Measurements from ENCODE around the gene PRKACA. TPM values are rescaled to one million over a fixed set of nuclear protein-coding genes. Genes with fewer than 3 reads are reported as not detected.

PRKACA gene
- total and polyA plus RNA-seq, 2 donors (not counting 1 experiment from before 2014, with no cell fraction given), result 43.6 to 67.4 TPM

DNA sequence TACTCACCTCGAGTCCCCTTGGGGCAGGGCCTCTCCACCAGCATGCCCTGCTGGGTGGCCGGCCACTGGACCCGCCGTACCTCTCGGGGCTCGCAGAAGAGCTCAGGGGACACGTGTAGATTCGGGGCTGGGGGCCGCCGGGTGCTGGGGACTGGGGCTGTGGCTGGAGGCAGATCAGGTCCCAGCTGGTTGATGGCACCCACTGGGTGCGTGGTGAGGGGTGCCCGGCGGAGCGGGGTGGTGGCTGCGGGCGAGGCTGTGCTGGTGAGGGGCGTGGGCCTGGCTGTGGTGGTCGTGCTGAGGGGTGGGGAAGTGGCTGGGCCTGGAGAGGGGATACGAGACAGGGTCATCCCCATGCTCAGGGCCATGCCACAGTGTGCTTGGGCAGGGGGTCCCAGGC, 43.7 kb upstream of the PRKACA start:
- Histone ChIP-seq H3K9ac (ENCODE audit: insufficient read depth, low read length) (no peak overlapping the region), H3K4me1 (ENCODE audit: control insufficient read depth, extremely low read depth, insufficient read depth, low read length) (no peaks in the 10 kb centered on the region), H3K4me3 (replicated peaks in 1 of 4; ENCODE audit: control extremely low read depth in 1 of 4, insufficient read depth in 1 of 4, low read depth in 3 of 4, low read length in 4 of 4) (no peak overlapping the region), H3K36me3 (ENCODE audit: control insufficient read depth, insufficient read depth, low read length) (peaks cover 5% of the 10 kb centered on the region), H4K20me1 (ENCODE audit: control insufficient read depth, extremely low read depth, insufficient read depth, low read length) (no peaks in the 10 kb centered on the region), H3K79me2 (ENCODE audit: control insufficient read depth, insufficient read depth, low read length) (no peaks in the 10 kb centered on the region), H3K9me3 (ENCODE audit: control insufficient read depth, insufficient read depth, low read depth, low read length) (no peaks in the 10 kb centered on the region), H3K27ac (ENCODE audit: insufficient read depth, low read length) (no peak overlapping the region), H3K27me3 (ENCODE audit: control insufficient read depth, insufficient read depth, low read length) (no peaks in the 10 kb centered on the region), H3K4me2 (ENCODE audit: extremely low read depth, insufficient read depth, low read length) (no peak overlapping the region), H2AFZ (ENCODE audit: low read length) (no peak overlapping the region)
- TF ChIP-seq, protein P1, sequence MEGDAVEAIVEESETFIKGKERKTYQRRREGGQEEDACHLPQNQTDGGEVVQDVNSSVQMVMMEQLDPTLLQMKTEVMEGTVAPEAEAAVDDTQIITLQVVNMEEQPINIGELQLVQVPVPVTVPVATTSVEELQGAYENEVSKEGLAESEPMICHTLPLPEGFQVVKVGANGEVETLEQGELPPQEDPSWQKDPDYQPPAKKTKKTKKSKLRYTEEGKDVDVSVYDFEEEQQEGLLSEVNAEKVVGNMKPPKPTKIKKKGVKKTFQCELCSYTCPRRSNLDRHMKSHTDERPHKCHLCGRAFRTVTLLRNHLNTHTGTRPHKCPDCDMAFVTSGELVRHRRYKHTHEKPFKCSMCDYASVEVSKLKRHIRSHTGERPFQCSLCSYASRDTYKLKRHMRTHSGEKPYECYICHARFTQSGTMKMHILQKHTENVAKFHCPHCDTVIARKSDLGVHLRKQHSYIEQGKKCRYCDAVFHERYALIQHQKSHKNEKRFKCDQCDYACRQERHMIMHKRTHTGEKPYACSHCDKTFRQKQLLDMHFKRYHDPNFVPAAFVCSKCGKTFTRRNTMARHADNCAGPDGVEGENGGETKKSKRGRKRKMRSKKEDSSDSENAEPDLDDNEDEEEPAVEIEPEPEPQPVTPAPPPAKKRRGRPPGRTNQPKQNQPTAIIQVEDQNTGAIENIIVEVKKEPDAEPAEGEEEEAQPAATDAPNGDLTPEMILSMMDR (conservative IDR thresholded peaks at IDR 0.05 in 1 of 2, IDR thresholded peaks at IDR 0.05 in 1 of 2; ENCODE audit: low read depth in 1 of 2, low read length in 2 of 2), result no peak
- no peak for TF ChIP-seq EZH2 (IDR thresholded peaks at IDR 0.05; ENCODE audit: low read length, missing control alignments)
- DNase-seq (ENCODE audit: low read depth in 2 of 2), result no peak

GRCh38 chr19:14160017-14160703, 42.6 kb upstream of the PRKACA start:
- no peaks in the 10 kb centered on the region for H4K20me1 ChIP-seq (ENCODE audit: control insufficient read depth, extremely low read depth, insufficient read depth, low read length)
- H3K9ac ChIP-seq (ENCODE audit: insufficient read depth, low read length), result no peak overlapping the region
- TF ChIP-seq EZH2 (IDR thresholded peaks at IDR 0.05; ENCODE audit: low read length, missing control alignments), result no peak
- TF ChIP-seq, protein P1 (conservative IDR thresholded peaks at IDR 0.05 in 1 of 2, IDR thresholded peaks at IDR 0.05 in 1 of 2; ENCODE audit: low read depth in 1 of 2, low read length in 2 of 2), result no peak
- no peaks in the 10 kb centered on the region for H3K79me2 ChIP-seq (ENCODE audit: control insufficient read depth, insufficient read depth, low read length)
- no peaks in the 10 kb centered on the region for H3K9me3 ChIP-seq (ENCODE audit: control insufficient read depth, insufficient read depth, low read depth, low read length)
- no peak overlapping the region for H2AFZ ChIP-seq (ENCODE audit: low read length)
- no peaks in the 10 kb centered on the region for H3K27me3 ChIP-seq (ENCODE audit: control insufficient read depth, insufficient read depth, low read length)
- H3K4me3 ChIP-seq (replicated peaks in 1 of 4; ENCODE audit: control extremely low read depth in 1 of 4, insufficient read depth in 1 of 4, low read depth in 3 of 4, low read length in 4 of 4), result no peak overlapping the region
- H3K27ac ChIP-seq (ENCODE audit: insufficient read depth, low read length), result no peak overlapping the region
- peaks cover 5% of the 10 kb centered on the region for H3K36me3 ChIP-seq (ENCODE audit: control insufficient read depth, insufficient read depth, low read length)
- H3K4me1 ChIP-seq (ENCODE audit: control insufficient read depth, extremely low read depth, insufficient read depth, low read length), result no peaks in the 10 kb centered on the region
- DNase-seq (ENCODE audit: low read depth in 2 of 2), result no peak
- H3K4me2 ChIP-seq (ENCODE audit: extremely low read depth, insufficient read depth, low read length), result no peak overlapping the region

- Histone ChIP-seq H4K20me1 (ENCODE audit: control insufficient read depth, extremely low read depth, insufficient read depth, low read length) (no peaks in the 10 kb centered on the region), H3K9me3 (ENCODE audit: control insufficient read depth, insufficient read depth, low read depth, low read length) (no peaks in the 10 kb centered on the region), H3K9ac (ENCODE audit: insufficient read depth, low read length) (no peak overlapping the region), H3K4me3 (replicated peaks in 1 of 4; ENCODE audit: control extremely low read depth in 1 of 4, insufficient read depth in 1 of 4, low read depth in 3 of 4, low read length in 4 of 4) (no peak overlapping the region), H3K4me1 (ENCODE audit: control insufficient read depth, extremely low read depth, insufficient read depth, low read length) (no peaks in the 10 kb centered on the region), H3K27ac (ENCODE audit: insufficient read depth, low read length) (no peak overlapping the region), H3K36me3 (ENCODE audit: control insufficient read depth, insufficient read depth, low read length) (peaks cover 5% of the 10 kb centered on the region), H3K4me2 (ENCODE audit: extremely low read depth, insufficient read depth, low read length) (no peak overlapping the region), H2AFZ (ENCODE audit: low read length) (no peak overlapping the region), H3K27me3 (ENCODE audit: control insufficient read depth, insufficient read depth, low read length) (no peaks in the 10 kb centered on the region), H3K79me2 (ENCODE audit: control insufficient read depth, insufficient read depth, low read length) (no peaks in the 10 kb centered on the region)
- DNase-seq (ENCODE audit: low read depth in 2 of 2), result no peak
- TF ChIP-seq, protein P1 (conservative IDR thresholded peaks at IDR 0.05 in 1 of 2, IDR thresholded peaks at IDR 0.05 in 1 of 2; ENCODE audit: low read depth in 1 of 2, low read length in 2 of 2), result no peak
- TF ChIP-seq EZH2 (IDR thresholded peaks at IDR 0.05; ENCODE audit: low read length, missing control alignments), result no peak
These were observed 41.5 kb upstream of the PRKACA start for GRCh38 chr19:14159059-14159458.

All from fibroblast of lung (primary cell).